WTC11 (cell line): ENCODE data around the gene THOP1. TPM values are rescaled to one million over a fixed set of nuclear protein-coding genes. Genes with fewer than 3 reads are reported as not detected.

Experiments used
- ATAC-seq: fragments of 200-7000 bp; cut with Tn5 transposase; 2 replicates; pipeline ENCODE4 v1.10.0; 2021; ENCODE audit warnings: mild to moderate bottlenecking, moderate library complexity
- CTCF ChIA-PET: fragments of 300-600 bp; sonication (Branson Sonifier 250); formaldehyde crosslinking; loops from one replicate; lab custom pipeline; 2021; ENCODE audit warnings: antibody characterized with exemption; lab: Charles Lee
- POLR2A ChIA-PET: fragments of 350-600 bp; sonication (Branson Sonifier 250); formaldehyde crosslinking; loops from one replicate; lab custom pipeline; 2021; ENCODE audit warnings: antibody characterized with exemption; lab: Charles Lee
- DNase-seq: peaks from one replicate; pipeline ENCODE4 v3.0.0; 2021; ENCODE audit warnings: low spot score
- H3K27ac Mint-ChIP-seq: 2 replicates; pipeline ENCODE4 v1.8.0; 2021; ENCODE audit warnings: mixed read lengths
- H3K27me3 Mint-ChIP-seq: 2 replicates; pipeline ENCODE4 v1.8.0; 2021; ENCODE audit warnings: low read depth, mild to moderate bottlenecking, moderate library complexity, mixed read lengths
- H3K36me3 Mint-ChIP-seq: 2 replicates; pipeline ENCODE4 v1.8.0; 2021; ENCODE audit warnings: mixed read lengths
- H3K4me1 Mint-ChIP-seq: 2 replicates; pipeline ENCODE4 v1.8.0; 2022; ENCODE audit warnings: mixed read lengths
- H3K4me3 Mint-ChIP-seq: 2 replicates; pipeline ENCODE4 v1.8.0; 2021; ENCODE audit warnings: mild to moderate bottlenecking, moderate library complexity, mixed read lengths
- H3K9me3 Mint-ChIP-seq: 2 replicates; pipeline ENCODE4 v1.8.0; 2021; ENCODE audit warnings: mixed read lengths
- ATF1 ChIP-seq: sonication (generic); formaldehyde crosslinking; IDR thresholded peaks from 2 replicates; pipeline ENCODE4 v1.8.1; 2023; ENCODE audit warnings: mild to moderate bottlenecking, moderate library complexity, missing genetic modification reagents
- CREM ChIP-seq: sonication (generic); formaldehyde crosslinking; IDR thresholded peaks from 2 replicates; pipeline ENCODE4 v1.8.1; 2022; ENCODE audit warnings: mild to moderate bottlenecking, missing genetic modification reagents, moderate library complexity
- EMX1 ChIP-seq: fragments of 250-450 bp; sonication (Bioruptor Pico); IDR thresholded peaks from 2 replicates; pipeline ENCODE4 v1.8.0; 2021; ENCODE audit warnings: mild to moderate bottlenecking
- ETV6 ChIP-seq: sonication (generic); formaldehyde crosslinking; IDR thresholded peaks from 2 replicates; pipeline ENCODE4 v1.8.1; 2022; ENCODE audit warnings: mild to moderate bottlenecking, missing genetic modification reagents
- GABPB1 ChIP-seq: sonication (generic); formaldehyde crosslinking; IDR thresholded peaks from 2 replicates; pipeline ENCODE4 v1.8.1; 2023; ENCODE audit warnings: mild to moderate bottlenecking, missing genetic modification reagents
- GRHL2 ChIP-seq: fragments of 250-450 bp; sonication (Bioruptor Pico); IDR thresholded peaks from 2 replicates; pipeline ENCODE4 v1.8.0; 2022; ENCODE audit warnings: mild to moderate bottlenecking, moderate library complexity; ENCODE audit not compliant: insufficient replicate concordance, severe bottlenecking
- GTF2I ChIP-seq: fragments of 250-450 bp; sonication (Bioruptor Pico); conservative IDR thresholded peaks from 2 replicates; pipeline ENCODE4 v1.4.0; 2021; ENCODE audit warnings: mild to moderate bottlenecking
- IRF2 ChIP-seq: sonication (generic); formaldehyde crosslinking; IDR thresholded peaks from 2 replicates; pipeline ENCODE4 v1.8.0; 2022; ENCODE audit warnings: low read depth, missing genetic modification reagents, borderline replicate concordance
- NFYB ChIP-seq: sonication (generic); formaldehyde crosslinking; conservative IDR thresholded peaks from 2 replicates; pipeline ENCODE4 v1.8.0; 2022; ENCODE audit warnings: low read depth, missing genetic modification reagents
- NR1H2 ChIP-seq: sonication (generic); formaldehyde crosslinking; IDR thresholded peaks from 2 replicates; pipeline ENCODE4 v1.9.0; 2021; ENCODE audit warnings: mild to moderate bottlenecking, moderate library complexity, missing genetic modification reagents
- NR3C1 ChIP-seq: sonication (generic); formaldehyde crosslinking; conservative IDR thresholded peaks from 2 replicates; pipeline ENCODE4 v1.8.1; 2023; ENCODE audit warnings: low read depth, mild to moderate bottlenecking, missing genetic modification reagents
- PRRX2 ChIP-seq: fragments of 250-450 bp; sonication (Bioruptor Pico); IDR thresholded peaks from 2 replicates; pipeline ENCODE4 v1.8.0; 2021; ENCODE audit warnings: mild to moderate bottlenecking
- RELA ChIP-seq: sonication (generic); formaldehyde crosslinking; IDR thresholded peaks from 2 replicates; pipeline ENCODE4 v1.8.1; 2022; ENCODE audit warnings: missing genetic modification reagents, mild to moderate bottlenecking, borderline replicate concordance
- SMAD3 ChIP-seq: sonication (generic); formaldehyde crosslinking; IDR thresholded peaks from 2 replicates; pipeline ENCODE4 v1.8.0; 2022; ENCODE audit warnings: missing genetic modification reagents, mild to moderate bottlenecking, borderline replicate concordance
- SMAD4 ChIP-seq: sonication (generic); formaldehyde crosslinking; IDR thresholded peaks from 2 replicates; pipeline ENCODE4 v1.8.0; 2022; ENCODE audit warnings: mild to moderate bottlenecking, missing genetic modification reagents
- SOX15 ChIP-seq: fragments of 250-450 bp; sonication (Bioruptor Pico); IDR thresholded peaks from 2 replicates; pipeline ENCODE4 v1.9.0; 2021; ENCODE audit warnings: mild to moderate bottlenecking
- TEAD1 ChIP-seq: sonication (generic); formaldehyde crosslinking; IDR thresholded peaks from 2 replicates; pipeline ENCODE4 v1.8.0; 2022; ENCODE audit warnings: mild to moderate bottlenecking, missing genetic modification reagents
- ZNF121 ChIP-seq: sonication (generic); formaldehyde crosslinking; IDR thresholded peaks from 2 replicates; pipeline ENCODE4 v1.8.0; 2023; ENCODE audit warnings: missing genetic modification reagents
- total RNA-seq: library from RNA; stranded (reverse); gene quantifications from 3 replicates; pipeline ENCODE4 v1.2.3, GENCODE V29; 2021
- TF ChIP-seq, protein P1 (sequence below): sonication (generic); formaldehyde crosslinking; IDR thresholded peaks from 2 replicates; pipeline ENCODE4 v1.8.0; 2022; ENCODE audit warnings: mild to moderate bottlenecking, missing genetic modification reagents
- TF ChIP-seq, protein P2 (sequence below): fragments of 250-450 bp; sonication (Bioruptor Pico); conservative IDR thresholded peaks from 2 replicates; pipeline ENCODE4 v1.9.0; 2021; ENCODE audit warnings: mild to moderate bottlenecking
- TF ChIP-seq, protein P3 (sequence below): sonication (generic); formaldehyde crosslinking; IDR thresholded peaks from 2 replicates; pipeline ENCODE4 v1.8.1; 2022; ENCODE audit warnings: low read depth, mild to moderate bottlenecking, moderate library complexity, missing genetic modification reagents, borderline replicate concordance
- TF ChIP-seq, protein P4 (sequence below): sonication (generic); formaldehyde crosslinking; conservative IDR thresholded peaks from 2 replicates; pipeline ENCODE4 v1.8.1; 2022; ENCODE audit warnings: mild to moderate bottlenecking, missing genetic modification reagents
- TF ChIP-seq, protein P5 (sequence below): sonication (generic); formaldehyde crosslinking; IDR thresholded peaks from 2 replicates; pipeline ENCODE4 v1.8.1; 2022; ENCODE audit warnings: low read depth, missing genetic modification reagents, borderline replicate concordance

The THOP1 gene
- total RNA-seq, 1 experiment from 2014 or later = 181 TPM

DNA sequence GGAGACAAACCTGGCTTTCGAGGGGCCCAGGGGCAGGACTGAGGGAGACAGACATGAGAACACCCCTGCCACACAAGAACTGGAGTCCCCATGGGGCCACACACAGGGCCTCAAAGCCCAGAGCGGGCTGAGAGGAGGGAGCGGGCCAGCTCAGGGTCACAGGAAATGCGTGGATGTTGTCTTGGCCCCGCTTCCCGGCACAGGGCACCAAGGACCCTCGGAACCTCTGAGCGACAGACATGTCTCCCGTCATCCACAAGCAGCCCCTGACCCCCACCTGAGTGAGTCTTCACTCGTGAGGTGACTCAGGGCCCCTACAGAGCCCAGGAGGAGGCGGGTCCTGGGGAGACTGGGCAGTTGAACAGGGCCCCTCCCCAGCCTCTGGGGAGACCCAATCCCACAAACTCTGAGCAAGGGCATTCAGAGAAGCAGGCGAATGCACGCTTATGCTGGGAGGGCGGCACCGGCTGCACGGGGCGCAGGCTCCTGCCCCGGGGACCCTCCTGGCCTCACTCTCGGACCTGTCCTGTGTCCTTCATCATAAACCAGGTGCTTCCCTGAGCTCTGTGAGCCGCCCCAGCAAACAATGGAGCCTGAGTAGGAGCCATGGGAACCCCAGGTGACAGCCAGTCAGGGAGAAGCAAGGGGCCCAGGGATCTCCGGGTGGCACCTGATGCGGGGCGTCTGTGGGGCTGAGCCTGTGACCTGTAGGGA is 22.4 kb upstream of the THOP1 start:
- H3K4me1 Mint-ChIP-seq = no peaks in the 10 kb centered on the region
- no peaks in the 10 kb centered on the region for H3K27me3 Mint-ChIP-seq
- no peaks in the 10 kb centered on the region for H3K9me3 Mint-ChIP-seq
- TF ChIP-seq PRRX2 (no peak), SMAD4 (CRISPR knock-in tag) (no peak), GTF2I (CRISPR knock-in tag) (no peak), SOX15 (CRISPR knock-in tag) (no peak), ZNF121 (no peak), NR1H2 (CRISPR knock-in tag) (no peak)
- TF ChIP-seq, protein P1, sequence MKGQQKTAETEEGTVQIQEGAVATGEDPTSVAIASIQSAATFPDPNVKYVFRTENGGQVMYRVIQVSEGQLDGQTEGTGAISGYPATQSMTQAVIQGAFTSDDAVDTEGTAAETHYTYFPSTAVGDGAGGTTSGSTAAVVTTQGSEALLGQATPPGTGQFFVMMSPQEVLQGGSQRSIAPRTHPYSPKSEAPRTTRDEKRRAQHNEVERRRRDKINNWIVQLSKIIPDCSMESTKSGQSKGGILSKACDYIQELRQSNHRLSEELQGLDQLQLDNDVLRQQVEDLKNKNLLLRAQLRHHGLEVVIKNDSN = no peak
- TF ChIP-seq, protein P2, sequence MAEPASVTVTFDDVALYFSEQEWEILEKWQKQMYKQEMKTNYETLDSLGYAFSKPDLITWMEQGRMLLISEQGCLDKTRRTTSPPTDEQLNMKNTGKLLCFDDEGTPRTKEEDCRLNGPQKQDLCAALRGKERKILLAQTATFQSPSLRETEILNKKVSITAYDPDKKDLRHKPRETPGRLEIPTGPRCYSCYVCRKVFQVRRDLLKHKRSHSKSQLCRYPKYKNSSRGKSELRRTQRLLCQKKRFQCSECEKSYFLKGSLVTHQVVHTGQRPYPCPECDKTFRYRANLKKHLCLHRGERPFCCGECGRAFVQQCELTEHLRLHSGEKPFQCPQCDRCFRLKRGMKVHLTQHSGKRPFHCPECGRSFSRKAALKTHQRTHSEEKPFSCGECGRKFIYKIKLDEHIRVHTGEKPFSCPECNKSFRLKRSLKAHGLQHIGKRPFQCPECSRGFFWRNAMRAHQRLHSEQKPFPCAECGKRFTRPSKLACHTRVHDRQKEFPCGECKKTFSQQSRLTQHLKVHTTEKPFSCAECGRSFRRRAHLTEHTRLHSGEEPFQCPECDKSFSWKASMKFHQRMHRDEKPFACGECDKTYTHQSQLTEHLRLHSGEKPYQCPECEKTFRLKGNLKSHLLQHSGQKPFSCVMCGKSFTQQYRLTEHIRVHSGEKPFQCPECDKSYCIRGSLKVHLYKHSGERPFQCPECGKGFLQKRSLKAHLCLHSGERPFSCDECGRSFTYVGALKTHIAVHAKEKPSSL (CRISPR knock-in tag) = no peak
- H3K4me3 Mint-ChIP-seq = no peak overlapping the region
- peaks cover 32% of the 10 kb centered on the region for H3K36me3 Mint-ChIP-seq
- H3K27ac Mint-ChIP-seq = no peak overlapping the region
- DNase-seq (no peak), ATAC-seq (no peak)
- CTCF ChIA-PET = interaction anchor here (1.4 kb wide), 1 partner anchor 126 kb away, joined by 3 read pairs; no protein-coding TSS in a partner anchor
- POLR2A ChIA-PET = no interaction called here

DNA sequence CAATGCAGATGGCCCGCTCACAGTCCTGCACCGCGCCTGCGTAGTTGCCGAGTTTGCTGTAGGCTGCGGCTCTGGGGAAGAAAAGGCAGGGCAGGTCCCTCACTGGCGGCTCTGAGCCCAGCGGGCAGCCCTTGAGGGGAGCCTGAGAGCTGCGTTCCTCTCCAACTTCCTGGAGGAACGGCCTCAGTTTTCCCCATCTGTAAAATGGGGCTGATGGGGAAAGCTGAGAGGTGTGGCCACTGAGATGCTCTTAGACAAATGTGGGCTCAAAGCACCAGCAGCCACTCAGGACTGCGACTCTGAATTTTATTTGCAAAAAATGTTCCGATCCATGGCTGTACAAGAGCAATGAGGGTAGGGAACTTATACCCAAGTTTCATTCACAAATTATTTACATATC is 21.6 kb upstream of the THOP1 start:
- CTCF ChIA-PET = no interaction called here
- no peak for DNase-seq
- no peaks in the 10 kb centered on the region for H3K4me1 Mint-ChIP-seq
- H3K27me3 Mint-ChIP-seq = no peaks in the 10 kb centered on the region
- ATAC-seq = no peak
- H3K4me3 Mint-ChIP-seq = no peak overlapping the region
- H3K9me3 Mint-ChIP-seq = no peaks in the 10 kb centered on the region
- no peak overlapping the region for H3K27ac Mint-ChIP-seq
- POLR2A ChIA-PET = no interaction called here
- TF ChIP-seq GRHL2 (CRISPR knock-in tag) (no peak), CREM (CRISPR knock-in tag) (no peak), SMAD3 (CRISPR knock-in tag) (no peak), RELA (CRISPR knock-in tag) (no peak), IRF2 (CRISPR knock-in tag) (no peak), ATF1 (CRISPR knock-in tag) (no peak), SMAD4 (CRISPR knock-in tag) (no peak), NR3C1 (no peak), NFYB (CRISPR knock-in tag) (no peak), EMX1 (CRISPR knock-in tag) (no peak), ETV6 (CRISPR knock-in tag) (no peak), GABPB1 (CRISPR knock-in tag) (no peak), TEAD1 (CRISPR knock-in tag) (no peak)
- TF ChIP-seq, protein P3, sequence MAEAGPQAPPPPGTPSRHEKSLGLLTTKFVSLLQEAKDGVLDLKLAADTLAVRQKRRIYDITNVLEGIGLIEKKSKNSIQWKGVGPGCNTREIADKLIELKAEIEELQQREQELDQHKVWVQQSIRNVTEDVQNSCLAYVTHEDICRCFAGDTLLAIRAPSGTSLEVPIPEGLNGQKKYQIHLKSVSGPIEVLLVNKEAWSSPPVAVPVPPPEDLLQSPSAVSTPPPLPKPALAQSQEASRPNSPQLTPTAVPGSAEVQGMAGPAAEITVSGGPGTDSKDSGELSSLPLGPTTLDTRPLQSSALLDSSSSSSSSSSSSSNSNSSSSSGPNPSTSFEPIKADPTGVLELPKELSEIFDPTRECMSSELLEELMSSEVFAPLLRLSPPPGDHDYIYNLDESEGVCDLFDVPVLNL (CRISPR knock-in tag) = no peak
- TF ChIP-seq, protein P4, sequence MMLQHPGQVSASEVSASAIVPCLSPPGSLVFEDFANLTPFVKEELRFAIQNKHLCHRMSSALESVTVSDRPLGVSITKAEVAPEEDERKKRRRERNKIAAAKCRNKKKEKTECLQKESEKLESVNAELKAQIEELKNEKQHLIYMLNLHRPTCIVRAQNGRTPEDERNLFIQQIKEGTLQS (CRISPR knock-in tag) = no peak
- TF ChIP-seq, protein P5, sequence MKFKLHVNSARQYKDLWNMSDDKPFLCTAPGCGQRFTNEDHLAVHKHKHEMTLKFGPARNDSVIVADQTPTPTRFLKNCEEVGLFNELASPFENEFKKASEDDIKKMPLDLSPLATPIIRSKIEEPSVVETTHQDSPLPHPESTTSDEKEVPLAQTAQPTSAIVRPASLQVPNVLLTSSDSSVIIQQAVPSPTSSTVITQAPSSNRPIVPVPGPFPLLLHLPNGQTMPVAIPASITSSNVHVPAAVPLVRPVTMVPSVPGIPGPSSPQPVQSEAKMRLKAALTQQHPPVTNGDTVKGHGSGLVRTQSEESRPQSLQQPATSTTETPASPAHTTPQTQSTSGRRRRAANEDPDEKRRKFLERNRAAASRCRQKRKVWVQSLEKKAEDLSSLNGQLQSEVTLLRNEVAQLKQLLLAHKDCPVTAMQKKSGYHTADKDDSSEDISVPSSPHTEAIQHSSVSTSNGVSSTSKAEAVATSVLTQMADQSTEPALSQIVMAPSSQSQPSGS (CRISPR knock-in tag) = no peak
- H3K36me3 Mint-ChIP-seq = peaks cover 28% of the 10 kb centered on the region
